ENCODE measurements around the gene CDH1. TPM values are rescaled to one million over a fixed set of nuclear protein-coding genes. Genes with fewer than 3 reads are reported as not detected.

Gene CDH1
- total RNA-seq, 4 donors from 2014 or later: 156 to 243 (median 188) TPM

DNA sequence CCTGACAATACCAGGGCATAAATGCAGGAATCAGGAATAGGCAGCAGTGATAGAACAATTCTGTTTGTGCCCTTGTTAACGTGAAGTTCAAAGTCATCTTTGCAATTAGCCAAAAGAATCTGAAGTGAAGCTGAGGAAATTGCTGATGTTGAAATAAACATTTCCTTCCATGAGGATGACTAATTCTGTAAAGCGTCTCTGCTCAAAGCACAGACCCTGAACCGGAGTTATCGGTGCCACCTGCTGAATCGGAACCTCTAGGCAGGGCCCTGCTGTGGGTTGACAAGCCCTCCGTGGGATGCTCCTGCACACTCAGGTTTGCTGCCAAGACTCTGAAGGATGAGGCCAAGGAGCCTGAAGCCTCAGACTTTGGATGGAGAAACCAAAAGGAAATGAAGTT lies 37.0 kb upstream of the CDH1 start:
- DNase-seq (ENCODE audit: low spot score in 2 of 2): no peak
- intact Hi-C loops (cut with DNase I; ENCODE audit: low total_unique reads): loop anchor here (10.0 kb wide), 1 partner anchor 95 kb away; no protein-coding TSS in a partner anchor
- WGBS, 2 donors: 23 to 46% methylated on average over 6 of the region's 6 CpGs
- TF ChIP-seq, protein P1, sequence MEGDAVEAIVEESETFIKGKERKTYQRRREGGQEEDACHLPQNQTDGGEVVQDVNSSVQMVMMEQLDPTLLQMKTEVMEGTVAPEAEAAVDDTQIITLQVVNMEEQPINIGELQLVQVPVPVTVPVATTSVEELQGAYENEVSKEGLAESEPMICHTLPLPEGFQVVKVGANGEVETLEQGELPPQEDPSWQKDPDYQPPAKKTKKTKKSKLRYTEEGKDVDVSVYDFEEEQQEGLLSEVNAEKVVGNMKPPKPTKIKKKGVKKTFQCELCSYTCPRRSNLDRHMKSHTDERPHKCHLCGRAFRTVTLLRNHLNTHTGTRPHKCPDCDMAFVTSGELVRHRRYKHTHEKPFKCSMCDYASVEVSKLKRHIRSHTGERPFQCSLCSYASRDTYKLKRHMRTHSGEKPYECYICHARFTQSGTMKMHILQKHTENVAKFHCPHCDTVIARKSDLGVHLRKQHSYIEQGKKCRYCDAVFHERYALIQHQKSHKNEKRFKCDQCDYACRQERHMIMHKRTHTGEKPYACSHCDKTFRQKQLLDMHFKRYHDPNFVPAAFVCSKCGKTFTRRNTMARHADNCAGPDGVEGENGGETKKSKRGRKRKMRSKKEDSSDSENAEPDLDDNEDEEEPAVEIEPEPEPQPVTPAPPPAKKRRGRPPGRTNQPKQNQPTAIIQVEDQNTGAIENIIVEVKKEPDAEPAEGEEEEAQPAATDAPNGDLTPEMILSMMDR (IDR thresholded peaks at IDR 0.05): no peak
- no peak for TF ChIP-seq POLR2A (IDR thresholded peaks at IDR 0.05)
- H3K4me3 ChIP-seq (ENCODE audit: low read depth, poor library complexity, severe bottlenecking): no peak overlapping the region

DNA sequence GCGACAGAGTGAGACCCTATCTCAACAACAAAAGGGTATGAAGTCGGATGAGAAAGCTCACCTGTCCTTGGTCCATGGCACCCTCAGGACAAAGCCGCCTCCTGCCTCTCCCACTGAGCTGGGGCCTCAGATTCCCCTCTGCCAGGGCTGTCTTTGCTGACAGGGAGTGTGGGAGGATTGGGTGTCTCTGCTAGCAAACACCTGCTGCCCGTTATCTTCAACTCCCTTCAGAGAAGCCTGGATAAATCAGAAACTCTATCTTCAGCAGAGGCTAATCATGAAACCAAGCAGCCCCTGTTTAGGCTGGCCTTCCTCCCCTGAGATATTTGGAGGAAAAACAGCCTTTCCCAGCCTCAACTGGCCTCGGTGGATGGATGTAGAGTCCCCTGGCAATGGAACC lies 36.3 kb upstream of the CDH1 start:
- TF ChIP-seq, protein P1 (IDR thresholded peaks at IDR 0.05): no peak
- TF ChIP-seq POLR2A (IDR thresholded peaks at IDR 0.05): no peak
- no peak overlapping the region for H3K4me3 ChIP-seq (ENCODE audit: low read depth, poor library complexity, severe bottlenecking)
- 84 to 88% methylated on average over 5 of the region's 5 CpGs for WGBS, 2 donors
- DNase-seq (ENCODE audit: low spot score in 2 of 2): no peak
- intact Hi-C loops (cut with DNase I; ENCODE audit: low total_unique reads): loop anchor here (10.0 kb wide), 1 partner anchor 94 kb away; no protein-coding TSS in a partner anchor

DNA sequence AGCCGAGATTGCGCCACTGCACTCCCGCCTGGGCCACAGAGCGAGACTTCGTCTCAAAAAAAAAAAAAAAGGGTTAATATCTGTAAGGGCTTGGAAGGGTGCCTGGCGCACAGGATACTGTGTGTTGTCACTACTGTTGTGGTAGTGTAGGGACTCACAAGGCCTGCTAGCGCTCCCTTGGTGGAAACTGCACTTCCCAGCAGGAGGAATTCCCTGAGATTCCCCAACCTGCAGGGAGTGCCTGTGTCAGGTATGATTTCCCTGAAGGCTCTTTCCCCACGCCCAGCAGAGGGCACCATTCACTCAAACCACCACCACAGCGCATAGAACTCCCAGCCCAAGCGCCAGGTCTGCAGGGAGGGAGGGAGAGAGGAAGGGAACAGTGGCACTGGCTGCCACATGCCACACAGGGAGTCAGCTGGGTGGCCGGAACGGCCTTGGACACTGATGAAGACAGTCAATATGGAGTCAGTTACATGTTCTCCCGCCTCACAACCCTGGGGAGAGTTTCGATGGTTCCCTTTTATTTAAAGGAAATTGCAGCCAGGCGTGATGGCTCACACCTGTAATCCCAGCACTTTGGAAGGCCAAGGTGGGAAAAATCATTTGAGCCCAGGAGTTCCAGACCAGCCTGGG lies 32.7 kb upstream of the CDH1 start:
- peak; percentile 62 to 91 for DNase-seq (ENCODE audit: low spot score in 2 of 2)

DNA sequence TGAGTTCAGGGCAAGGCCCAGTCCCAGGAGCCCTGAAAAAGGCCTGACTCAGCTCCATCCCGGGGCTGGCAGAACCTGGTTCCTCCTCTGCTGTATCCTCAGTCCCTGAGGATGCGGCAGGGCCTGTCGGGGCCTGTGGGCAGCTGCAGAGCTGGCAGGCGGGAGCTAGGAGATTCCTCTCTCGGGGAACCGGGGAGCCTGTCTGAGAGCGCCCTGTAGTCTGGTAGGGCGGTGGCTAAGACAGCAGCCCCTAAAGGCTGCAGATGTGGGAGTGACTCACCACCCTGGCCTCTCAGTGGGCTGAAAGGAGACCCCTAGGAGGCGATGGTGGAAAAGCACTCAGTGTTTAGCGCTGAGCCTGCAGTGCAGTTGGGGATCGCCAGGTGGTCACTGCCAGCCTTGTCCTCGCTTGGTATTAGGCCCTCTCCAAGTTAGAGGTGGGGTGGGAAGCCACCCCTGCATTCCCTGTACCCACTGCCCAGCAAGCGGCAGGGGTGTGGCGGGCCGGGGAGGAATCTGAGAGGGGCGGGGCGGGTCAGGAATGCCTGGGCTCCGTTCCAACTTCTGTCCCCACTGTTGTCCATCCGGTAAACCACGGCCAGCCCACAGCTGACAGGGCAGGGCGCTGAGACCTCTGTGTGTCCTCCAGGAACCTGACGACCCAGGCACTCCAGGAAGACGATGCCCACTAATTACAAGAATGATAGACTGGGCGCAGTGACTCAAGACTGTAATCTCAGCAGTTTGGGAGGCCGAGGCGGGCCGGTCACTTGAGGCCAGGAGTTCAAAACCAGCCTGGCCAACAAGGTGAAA lies 29.5 kb upstream of the CDH1 start:
- intact Hi-C loops (cut with DNase I; ENCODE audit: low total_unique reads): loop anchor here (10.0 kb wide), 1 partner anchor 87 kb away; no protein-coding TSS in a partner anchor
- DNase-seq (ENCODE audit: low spot score in 2 of 2): peak; percentile 46 to 88

More for the DNA sequence above, 32.7 kb upstream of the CDH1 start:
- no peak overlapping the region for H3K4me3 ChIP-seq (ENCODE audit: low read depth, poor library complexity, severe bottlenecking)
- 42% methylated on average over 13 to 15 of the region's 15 CpGs for WGBS, 2 donors
- intact Hi-C loops (cut with DNase I; ENCODE audit: low total_unique reads): loop anchor here (10.0 kb wide), 1 partner anchor 90 kb away; no protein-coding TSS in a partner anchor
- TF ChIP-seq POLR2A (IDR thresholded peaks at IDR 0.05): no peak
- TF ChIP-seq, protein P1 (IDR thresholded peaks at IDR 0.05): peak in 1 of 3 donors; percentile 76

DNA sequence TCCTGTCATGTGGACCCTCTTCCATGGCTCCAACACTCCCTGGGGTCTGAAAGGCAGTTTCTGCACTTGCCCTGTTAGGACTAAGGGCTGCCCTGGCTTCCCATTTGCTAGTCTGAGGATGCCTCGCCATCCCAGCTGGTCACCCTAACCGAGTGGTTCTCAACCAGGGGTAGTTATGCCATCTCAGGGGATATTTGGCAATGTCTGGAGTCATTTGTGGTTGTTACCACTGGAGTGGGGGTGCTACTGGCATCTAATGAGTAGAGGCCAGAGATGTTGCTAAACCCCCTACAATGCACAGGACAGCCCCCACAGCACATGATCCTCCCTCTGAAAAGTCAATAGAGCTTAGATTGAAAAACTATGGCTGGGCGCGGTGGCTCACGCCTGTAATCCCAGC lies 26.9 kb upstream of the CDH1 start:
- TF ChIP-seq, protein P1 (IDR thresholded peaks at IDR 0.05): no peak
- TF ChIP-seq POLR2A (IDR thresholded peaks at IDR 0.05): no peak
- intact Hi-C loops (cut with DNase I; ENCODE audit: low total_unique reads): no loop called here
- 91% methylated on average over 5 of the region's 5 CpGs for WGBS, 2 donors
- H3K4me3 ChIP-seq (ENCODE audit: low read depth, poor library complexity, severe bottlenecking): no peak overlapping the region
- no peak for DNase-seq (ENCODE audit: low spot score in 2 of 2)

More for the DNA sequence above, 29.5 kb upstream of the CDH1 start:
- 53 to 55% methylated on average over 15 to 16 of the region's 27 CpGs for WGBS, 2 donors
- TF ChIP-seq POLR2A (IDR thresholded peaks at IDR 0.05): no peak
- no peak overlapping the region for H3K4me3 ChIP-seq (ENCODE audit: low read depth, poor library complexity, severe bottlenecking)
